GM20431 (cell line): ENCODE results near the gene JAK3.
"Not testable (repeated sequence)": the region's sequence is repeated elsewhere in the genome, so short reads cannot be mapped to it uniquely, and the experiment has no call there.

Source experiments
- in situ Hi-C: fragments of 300-500 bp; cut with MseI, MboI; formaldehyde crosslinking; loops from one replicate; pipeline ENCODE4 v1.15.0; 2020; ENCODE audit warnings: low sequenced_read_pairs; ENCODE audit not compliant: unreplicated experiment

JAK3 gene

DNA sequence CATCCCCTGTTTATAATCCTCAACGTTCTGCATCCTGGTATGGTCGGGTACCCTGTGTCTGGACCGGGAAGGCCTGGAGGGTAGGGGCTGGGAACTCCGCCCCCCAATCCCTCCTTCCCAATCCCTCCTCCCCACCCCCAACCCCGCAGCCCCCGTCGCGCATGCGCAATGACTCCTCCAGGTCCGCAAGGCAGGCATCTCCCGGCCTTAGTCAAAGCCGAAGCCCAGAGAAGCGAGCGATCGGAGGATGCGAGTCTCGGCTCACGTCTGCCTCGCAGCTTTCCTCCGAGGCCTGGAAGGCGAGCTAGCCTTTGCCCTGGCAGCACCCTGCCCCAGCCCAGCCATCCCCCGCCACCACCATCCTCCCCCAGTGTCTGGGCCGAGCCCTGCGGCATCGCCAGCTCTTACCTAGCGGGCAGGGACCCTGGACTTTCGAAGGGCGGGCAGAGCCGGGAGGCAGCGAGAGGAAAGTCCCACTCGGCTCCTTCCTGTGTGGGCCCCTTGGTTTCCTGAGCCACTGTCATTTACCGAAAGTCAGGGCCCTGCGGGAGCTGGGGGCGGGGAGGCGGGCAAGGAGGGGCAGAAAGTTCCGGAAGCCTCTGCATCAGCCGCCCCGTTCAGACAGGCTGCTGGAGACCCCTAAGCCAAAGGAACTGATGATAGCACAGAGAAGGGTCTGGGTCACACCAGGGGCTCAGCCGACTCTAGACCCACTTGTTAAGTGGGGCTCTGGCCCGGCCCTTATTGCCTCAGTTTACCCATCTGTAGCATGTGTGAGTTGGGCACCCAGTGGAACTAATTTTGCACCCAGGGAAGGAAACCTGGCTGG is at the start of gene JAK3:
JAK3 (minus strand) TSS at position 445 of the 829 bp plus-strand sequence. CDS start 3,565 bp downstream, outside the sequence.
- in situ Hi-C loops, result no loop called here

DNA sequence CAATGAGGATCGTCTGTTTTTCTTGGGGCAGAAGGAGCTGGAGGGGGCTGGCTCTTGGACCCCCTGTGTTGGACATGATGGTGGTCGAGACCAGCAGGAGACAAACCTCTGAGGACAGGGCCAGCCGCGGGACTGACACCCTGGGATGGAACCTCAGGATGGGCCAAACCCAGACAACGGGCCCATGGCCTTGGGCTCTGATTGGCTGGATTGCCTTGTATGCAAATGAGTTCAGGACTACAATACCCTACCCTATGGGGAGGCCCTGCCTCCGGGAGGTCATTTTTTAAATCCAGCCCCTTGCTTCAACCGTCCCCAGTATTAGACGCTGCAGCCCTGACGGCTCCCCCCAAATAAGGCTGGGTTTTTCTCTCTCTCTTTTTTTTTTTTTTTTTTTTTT is 46.0 kb upstream of the JAK3 start:
- in situ Hi-C loops, result no loop called here

- in situ Hi-C loops, result no loop called here
Measured at GRCh38 chr19:17889609-17890214, 41.9 kb upstream of the JAK3 start.

GRCh38 chr19:17888260-17888659 is 40.5 kb upstream of the JAK3 start:
- in situ Hi-C loops, result no loop called here

DNA sequence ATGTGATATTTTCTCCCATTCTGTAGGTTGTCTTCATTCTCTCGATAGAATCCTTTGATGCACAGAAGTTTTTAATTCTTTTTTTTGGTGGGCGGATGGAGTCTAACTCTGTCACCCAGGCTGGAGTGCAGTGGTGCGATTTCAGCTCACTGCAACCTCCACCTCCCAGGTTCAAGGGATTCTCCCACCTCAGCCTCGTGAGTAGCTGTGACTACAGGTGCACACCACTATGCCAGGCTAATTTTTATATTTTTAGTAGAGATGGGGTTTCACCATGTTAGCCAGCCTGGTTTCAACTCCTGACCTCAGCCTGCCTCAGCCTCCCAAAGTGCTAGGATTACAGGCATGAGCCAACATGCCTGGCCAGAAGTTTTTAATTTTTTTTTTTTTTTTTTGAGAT is 39.4 kb upstream of the JAK3 start:
- in situ Hi-C loops, result not testable (repeated sequence)

DNA sequence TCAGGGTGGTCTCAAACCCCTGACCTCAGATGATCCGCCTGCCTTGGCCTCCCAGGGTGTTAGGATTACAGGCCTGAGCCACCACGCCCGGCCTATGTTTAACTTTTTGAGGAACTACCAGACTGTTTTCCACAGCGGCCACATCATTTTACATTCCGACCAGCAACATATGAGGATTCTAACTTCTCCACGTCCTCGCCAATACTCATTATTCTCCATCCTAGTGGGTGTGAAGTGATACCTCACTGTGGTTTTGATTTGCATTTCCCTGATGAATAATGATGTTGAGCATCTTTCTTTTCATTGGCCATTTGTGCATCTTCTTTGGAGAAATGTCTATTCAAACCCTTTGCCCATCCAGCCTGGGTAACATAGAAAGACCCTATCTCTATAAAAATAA is 38.7 kb upstream of the JAK3 start:
- in situ Hi-C loops, result no loop called here

DNA sequence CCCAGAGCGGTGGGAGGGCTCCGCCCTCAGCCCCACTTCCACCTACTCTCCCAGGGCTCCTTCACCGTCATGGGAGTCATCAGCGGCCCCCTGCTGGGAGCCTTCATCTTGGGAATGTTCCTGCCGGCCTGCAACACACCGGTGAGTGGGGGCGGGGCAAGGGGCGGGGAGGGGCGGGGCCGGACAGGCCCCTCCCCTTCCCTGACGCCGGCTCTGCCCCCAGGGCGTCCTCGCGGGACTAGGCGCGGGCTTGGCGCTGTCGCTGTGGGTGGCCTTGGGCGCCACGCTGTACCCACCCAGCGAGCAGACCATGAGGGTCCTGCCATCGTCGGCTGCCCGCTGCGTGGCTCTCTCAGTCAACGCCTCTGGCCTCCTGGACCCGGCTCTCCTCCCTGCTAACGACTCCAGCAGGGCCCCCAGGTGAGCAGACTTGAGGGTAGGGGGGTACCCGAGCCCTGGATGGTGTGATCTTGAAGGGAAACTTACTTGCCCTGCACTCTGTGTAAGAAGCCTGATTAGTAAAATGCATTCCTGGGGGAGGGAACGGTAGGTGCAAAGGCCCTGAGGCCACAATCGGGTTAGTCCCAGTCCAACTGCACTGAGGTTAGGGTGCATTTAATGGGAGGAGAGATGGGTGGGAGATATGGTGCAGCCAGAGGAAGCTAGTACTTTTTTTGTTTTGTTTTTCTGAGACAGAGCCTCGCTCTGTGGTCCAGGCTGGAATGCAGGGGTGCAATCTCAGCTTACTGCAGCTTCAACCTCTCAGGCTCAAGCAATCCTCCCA is 36.0 kb upstream of the JAK3 start:
- in situ Hi-C loops, result no loop called here

- in situ Hi-C loops, result no loop called here
Measured at GRCh38 chr19:17881701-17882100, 33.9 kb upstream of the JAK3 start.

- in situ Hi-C loops, result no loop called here
Measured at GRCh38 chr19:17879466-17879865, 31.7 kb upstream of the JAK3 start.

DNA sequence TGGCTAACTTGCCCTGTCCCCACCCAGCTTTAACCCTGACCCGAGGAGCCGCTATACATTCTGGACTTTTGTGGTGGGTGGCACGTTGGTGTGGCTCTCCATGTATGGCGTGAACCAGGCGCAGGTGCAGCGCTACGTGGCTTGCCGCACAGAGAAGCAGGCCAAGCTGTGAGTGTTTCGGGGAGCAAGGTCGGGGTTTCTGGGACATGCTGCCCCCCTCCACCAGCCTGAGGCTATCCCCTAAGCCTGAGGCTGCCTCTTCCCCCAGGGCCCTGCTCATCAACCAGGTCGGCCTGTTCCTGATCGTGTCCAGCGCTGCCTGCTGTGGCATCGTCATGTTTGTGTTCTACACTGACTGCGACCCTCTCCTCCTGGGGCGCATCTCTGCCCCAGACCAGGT is 29.9 kb upstream of the JAK3 start:
- in situ Hi-C loops, result no loop called here

GRCh38 chr19:17874758-17875135 is 27.0 kb upstream of the JAK3 start:
- in situ Hi-C loops, result no loop called here

GRCh38 chr19:17873786-17874757 is 26.3 kb upstream of the JAK3 start:
- in situ Hi-C loops, result no loop called here

GRCh38 chr19:17872251-17873001 is 24.6 kb upstream of the JAK3 start:
- in situ Hi-C loops, result no loop called here

DNA sequence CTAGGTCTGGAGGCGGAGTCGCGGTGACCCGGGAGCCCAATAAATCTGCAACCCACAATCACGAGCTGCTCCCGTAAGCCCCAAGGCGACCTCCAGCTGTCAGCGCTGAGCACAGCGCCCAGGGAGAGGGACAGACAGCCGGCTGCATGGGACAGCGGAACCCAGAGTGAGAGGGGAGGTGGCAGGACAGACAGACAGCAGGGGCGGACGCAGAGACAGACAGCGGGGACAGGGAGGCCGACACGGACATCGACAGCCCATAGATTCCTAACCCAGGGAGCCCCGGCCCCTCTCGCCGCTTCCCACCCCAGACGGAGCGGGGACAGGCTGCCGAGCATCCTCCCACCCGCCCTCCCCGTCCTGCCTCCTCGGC is 24.1 kb upstream of the JAK3 start, which contains the start of gene SLC5A5:
SLC5A5 (plus strand) TSS at position 68 of the 373 bp plus-strand sequence. CDS start 375 bp downstream, outside the sequence.
- in situ Hi-C loops, result no loop called here

DNA sequence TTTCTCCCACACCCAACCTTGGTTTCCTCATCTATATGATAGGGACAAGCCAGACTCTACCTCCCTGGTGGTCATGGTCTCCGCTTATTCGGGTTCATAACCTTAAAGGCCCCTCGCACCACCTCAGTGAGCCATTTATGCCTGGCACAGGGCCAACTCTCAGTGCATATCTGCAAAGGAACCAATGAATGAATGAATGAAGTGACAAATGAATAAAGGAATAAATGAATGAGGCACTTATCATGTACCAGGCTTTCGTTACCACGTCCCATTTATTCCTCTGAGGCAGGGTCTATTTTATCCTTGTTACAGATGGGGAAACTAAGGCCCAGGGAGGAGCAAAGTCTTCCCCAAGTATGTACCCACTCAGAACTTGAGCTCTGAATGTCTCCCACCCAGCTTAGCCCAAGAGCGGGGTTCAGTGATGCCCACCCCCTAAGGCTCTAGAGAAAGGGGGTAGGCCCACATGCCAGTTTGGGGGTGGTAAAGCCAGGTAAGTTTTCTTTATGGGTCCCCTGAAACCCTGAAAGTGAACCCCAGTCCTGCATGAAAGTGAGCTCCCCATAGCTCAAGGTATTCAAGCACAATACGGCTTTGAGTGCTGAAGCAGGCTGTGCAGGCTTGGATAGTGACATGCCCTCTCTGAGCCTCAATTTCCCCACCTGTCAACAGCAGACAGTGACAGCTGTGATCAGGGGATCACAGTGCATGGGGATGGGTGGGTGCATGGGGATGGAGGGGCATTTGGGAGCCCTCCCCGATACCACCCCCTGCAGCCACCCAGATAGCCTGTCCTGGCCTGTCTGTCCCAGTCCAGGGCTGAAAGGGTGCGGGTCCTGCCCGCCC is 23.5 kb upstream of the JAK3 start:
- in situ Hi-C loops, result no loop called here

- in situ Hi-C loops, result loop anchor here (5.0 kb wide), 1 partner anchor 63 kb away; the partner anchor contains the start of gene CCDC124
Measured at GRCh38 chr19:17869114-17869608, 21.4 kb upstream of the JAK3 start.

DNA sequence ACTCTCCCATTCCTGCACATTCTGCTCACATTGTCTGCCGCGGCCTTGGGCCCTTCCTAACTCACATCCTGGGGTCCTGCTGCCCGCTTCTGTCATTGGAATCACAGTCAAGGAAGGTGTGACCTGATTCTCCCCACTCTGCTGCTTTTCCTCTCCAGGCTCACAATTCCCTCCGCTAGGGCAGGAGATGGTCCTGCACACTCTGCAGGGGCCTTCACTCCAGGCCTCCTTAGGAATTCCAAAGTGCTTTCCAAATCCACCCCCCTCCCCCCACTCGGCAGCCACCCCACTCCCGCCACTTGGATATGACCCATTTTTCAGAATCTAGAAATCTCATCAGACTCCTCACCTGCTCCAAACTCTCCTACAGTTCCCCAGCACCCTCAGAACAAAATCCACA is 20.9 kb upstream of the JAK3 start:
- in situ Hi-C loops, result loop anchor here (5.0 kb wide), 1 partner anchor 64 kb away; the partner anchor contains the start of gene CCDC124
